HG03558 (cell line): ENCODE measurements around the gene GLOD5.

ENCODE experiments used
- ATAC-seq: cut with Tn5 transposase; IDR thresholded peaks from one replicate; pipeline ENCODE4 v1.9.1; 2021; ENCODE audit warnings: moderate number of reproducible peaks; ENCODE audit not compliant: unreplicated experiment; ENCODE audit errors: extremely low read depth

Gene GLOD5

DNA sequence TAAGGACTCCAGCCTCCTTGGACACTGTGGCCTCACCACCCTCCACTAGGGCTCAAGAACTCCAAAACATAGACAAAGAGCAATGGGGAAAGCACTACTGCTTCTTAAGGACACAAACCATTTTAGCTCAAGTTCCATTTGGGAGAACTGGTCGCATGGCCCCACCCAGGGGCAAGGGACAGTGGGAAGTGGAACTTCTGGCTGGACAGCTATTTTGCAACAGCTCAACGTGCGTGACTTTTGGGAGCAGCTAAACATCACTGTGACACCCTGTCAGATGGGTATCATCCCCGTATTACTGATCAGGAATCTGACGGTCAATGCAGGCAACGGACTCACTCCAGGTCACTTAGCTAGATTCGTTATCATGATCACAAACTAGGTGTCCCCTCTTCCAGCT, 9.0 kb upstream of the GLOD5 start:
- no peak for ATAC-seq

DNA sequence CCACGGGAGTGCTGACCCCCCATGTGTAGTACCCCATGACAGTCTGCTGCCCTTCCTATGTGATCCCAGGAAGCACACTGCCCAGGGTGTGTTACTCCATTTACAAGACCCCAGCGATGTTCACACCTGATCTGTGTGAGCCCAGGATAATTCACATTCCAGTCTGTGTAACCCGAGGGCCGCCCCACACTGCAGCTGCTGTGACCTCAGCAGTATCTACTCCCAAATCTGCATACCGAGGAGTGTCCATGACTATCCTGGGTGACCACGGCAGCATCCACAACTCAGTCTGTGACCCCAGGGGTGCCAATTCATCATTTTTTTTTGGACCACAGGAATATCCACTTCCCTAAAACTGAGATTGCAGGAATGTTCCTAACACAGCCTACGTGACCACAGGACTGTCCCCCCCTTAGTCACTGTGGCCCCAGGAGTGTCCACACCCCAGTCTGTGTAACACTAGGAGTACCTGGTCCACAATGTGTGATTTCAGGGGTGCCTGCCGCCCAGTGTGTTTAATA, 7.8 kb upstream of the GLOD5 start:
- ATAC-seq = no peak

DNA sequence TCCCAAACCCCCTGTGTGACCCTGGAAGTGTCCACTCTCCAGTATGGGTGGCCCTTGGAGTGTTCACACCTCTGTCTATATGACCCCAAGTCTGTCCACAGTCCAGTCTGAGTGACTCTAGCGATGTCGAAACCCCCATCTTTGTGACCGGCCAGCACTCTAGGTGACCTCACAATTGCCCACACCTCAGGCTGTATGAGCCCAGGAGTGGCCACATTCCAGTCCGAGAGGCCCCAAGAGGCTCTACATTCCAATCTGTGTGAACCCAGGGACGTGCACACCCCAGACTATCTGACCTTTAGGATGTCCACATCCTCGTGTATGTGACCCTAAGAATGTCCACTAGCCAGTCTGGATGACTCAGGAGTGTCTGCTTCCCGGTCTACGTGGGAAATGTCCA, 7.3 kb upstream of the GLOD5 start:
- ATAC-seq = no peak

DNA sequence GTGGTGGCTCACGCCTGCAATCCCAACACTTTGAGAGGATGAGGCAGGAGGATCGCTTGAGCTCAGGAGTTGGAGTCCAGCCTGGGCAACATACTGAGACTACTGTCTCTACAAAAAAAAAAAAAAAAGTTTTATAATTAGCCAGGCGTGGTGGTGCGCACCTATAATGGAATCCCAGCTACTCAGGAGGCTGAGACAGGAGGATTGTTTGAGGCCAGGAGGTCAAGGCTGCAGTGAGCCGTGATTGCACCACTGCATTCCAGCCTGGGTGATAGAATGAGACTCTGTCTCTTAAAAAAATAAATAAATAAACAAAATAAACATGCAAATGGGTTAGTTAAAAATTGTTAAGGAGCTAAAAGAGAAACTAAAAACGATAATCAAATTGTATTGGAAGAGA, 7.7 kb downstream of the GLOD5 start:
- no peak for ATAC-seq

DNA sequence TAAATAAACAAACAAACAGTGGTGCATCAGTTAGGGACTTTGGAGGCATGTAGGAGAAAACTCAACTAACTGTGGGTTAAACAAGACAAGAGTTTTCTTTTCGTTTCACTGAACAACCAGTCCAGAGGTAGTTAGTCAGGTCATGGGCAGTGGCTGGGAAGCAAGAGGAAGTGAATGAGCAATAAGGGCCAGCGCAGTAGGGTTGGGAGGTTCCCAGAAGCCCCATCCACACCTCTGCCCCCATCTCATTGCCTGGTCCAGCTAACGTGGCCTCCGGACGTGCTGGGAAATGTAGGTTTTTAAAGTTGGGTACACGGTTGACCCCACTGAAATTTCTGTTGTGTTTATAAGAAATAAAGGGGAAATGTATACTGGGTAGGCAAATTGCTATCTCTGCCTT, 8.7 kb downstream of the GLOD5 start:
- ATAC-seq = no peak

DNA sequence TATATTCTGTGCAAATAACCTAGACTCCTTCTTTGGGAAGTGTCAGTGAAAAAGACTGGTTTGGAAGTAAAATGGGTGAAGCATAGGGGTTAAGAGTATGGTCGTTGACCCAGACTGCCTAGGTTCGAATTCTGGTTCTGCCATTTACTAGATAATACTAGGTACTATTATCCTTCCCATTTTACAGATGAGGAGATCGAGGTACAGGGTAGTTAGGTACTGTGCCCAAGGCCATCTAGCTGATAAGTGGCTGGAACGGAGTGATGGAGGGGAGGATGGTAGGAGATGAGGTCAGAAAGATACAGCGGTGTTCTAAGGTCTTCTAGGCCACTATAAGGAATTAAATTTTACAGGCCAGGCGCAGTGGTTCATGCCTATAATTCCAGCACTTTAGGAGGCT, 11.1 kb downstream of the GLOD5 start:
- no peak for ATAC-seq

DNA sequence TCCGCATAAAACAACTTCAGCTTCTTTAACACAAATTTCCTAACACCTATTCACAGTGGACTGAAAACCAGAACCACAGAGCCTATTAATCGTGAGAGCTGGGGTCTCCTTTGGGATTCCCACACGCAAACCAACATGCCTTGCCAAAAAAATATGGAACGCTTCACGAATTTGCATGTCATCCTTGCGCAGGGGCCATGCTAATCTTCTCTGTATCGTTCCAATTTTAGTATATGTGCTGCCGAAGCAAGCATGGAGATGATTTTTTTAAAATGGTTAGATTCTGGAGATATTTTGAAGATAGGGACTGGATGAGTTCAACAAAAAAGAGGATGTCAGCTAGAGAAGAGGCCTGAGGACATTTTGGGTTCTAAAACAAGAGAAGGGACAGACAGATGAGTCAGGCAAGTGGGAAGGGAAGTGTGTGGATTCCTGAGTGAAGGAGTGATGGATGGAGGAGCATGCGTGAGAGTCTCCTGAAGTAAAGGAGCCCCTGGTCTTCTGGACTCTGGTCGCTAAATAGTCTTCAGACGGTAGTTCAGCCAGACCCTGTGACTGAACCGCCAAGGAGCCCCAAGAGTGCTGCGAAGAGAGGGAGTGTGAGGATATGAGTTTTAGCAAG, 15.4 kb downstream of the GLOD5 start:
- ATAC-seq = no peak

DNA sequence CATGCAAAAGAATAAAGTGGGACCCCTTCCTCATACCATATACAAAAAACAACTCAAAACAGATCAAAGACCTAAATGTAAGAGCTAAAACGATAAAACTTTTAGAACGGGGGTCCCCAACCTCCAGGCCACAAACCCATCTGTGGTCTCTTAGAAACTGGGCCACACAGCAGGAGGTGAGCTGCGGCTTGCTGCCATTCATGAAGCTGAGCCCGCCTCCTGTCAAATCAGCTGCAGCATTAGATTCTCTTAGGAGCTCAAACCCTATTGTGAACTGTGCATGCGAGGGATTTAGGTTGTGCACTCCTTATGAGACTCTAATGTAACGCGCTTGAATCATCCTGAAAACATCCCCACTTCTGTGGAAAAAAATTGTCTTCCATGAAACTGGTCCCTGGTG, 17.9 kb downstream of the GLOD5 start:
- ATAC-seq = no peak

DNA sequence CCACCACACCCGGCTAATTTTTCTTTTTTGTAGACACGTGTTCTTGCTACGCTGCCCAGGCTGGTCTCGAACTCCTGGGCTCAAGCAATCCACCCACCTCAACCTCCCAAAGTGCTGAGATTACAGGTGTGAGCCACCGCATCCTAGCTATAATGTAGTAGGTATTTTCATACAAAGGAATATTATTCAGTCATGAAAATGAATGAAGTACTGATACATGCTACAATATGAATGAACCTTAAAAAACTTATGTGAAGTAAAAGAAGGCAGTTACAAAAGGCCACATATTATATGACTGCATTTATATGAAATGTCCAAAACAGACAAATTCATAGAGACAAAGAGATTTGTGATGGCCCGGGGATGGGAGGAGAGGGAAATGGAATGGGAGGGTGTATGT, 20.2 kb downstream of the GLOD5 start:
- no peak for ATAC-seq

DNA sequence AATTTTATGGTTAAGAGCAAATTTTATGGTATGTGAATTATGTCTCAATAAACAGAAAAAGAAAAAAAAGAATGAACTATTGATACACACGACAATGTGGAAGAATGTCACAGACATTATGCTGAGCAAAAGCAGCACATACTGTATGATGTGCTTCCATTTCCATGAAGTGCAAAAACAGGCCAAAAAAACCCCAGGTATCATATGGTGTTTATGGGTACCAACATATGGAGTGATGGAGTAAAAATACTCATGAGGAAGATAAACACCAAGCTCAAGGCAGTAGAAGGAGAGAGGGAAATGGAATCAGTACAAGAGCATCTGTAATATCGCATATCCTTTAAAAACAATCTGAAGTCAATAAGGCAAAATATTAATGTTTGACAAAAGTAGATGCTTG, 20.7 kb downstream of the GLOD5 start:
- no peak for ATAC-seq

DNA sequence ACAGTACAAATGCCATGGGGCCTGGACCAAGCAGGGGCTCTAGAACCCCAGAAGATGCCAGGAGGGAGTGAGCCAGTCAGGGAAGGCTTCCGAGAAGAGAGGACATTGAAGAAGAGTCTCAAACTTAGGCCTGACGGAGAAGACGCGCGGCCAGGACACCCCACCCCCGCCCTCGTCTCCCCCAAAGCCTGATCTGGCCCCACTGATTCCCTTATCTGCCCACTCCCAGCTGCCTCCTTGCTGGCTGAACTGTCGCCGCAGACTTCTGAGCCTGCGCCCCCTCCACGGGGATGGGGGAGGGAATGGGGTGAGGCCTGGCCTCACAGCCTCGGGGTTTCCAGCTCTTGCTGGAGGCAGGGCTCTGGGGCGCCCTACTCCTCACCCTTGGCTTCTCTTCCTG, 21.2 kb downstream of the GLOD5 start:
- no peak for ATAC-seq

DNA sequence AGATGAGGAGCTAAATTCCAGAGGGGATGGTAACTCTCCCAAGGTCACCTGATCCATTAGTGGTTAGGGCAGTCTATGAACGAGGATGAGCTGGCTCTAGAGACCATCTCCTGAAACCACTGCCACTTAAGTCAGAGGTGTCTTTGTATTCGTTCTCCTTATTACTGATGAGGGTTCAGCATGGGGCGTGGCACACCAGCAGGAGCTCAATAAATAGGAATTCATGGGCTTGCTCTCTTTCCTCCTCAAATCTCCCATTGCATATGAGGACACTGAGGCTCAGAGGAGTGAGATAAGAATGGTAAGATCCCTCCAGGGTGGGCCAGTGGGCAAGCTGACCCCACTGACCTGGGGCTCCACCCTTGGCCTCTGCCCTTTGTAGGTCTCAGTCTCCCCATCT, 23.2 kb downstream of the GLOD5 start:
- no peak for ATAC-seq

DNA sequence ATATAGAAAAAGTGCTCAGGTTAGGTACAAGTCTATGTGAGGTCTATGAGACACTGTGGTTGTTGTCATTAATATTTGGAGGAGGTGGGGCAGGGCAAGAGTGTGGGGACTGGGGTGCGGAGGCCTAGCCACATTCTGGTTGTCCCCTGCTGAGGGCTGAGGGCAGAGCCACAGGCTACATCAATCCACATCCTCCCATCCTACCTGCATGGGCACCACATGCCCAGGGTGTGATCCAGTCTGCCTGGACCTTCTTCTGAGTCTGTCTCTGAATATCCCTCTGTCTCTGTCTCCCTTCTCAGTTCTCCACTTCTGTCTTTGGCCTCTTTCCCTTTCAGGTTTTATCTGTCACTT, 23.6 kb downstream of the GLOD5 start:
- ATAC-seq = no peak

DNA sequence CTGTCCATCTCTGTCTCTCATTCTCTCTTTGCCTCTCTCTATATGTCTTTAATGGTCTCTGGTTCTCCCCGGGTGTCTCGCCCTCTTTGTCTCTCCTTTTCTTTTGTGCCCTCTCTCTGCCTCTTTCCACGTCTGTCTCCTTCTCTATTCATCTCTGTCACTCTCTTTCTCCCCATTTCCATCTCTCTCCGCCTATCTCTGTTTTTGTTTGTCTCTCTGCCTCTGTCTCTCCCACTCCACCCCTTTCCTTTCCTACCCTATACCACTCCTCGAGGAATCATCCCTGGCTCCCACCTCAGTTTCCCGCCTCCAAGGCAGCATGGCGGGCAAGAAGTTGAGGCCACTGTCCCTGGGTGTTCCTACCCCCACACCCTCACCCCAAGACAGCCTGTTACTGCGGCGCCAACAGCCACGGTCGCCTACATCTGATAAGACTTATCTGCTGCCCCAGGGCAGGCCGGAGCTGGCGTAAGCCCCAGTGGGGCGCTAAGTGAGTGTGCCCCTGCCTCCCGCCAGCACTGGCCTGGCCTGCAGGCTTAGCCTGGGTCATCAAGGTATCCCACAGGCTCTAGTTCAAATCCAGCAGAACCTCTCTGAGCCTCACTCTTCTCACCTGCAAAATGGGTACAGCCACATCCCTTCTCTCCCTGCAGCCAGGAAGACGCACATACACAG, 24.1 kb downstream of the GLOD5 start:
- ATAC-seq = no peak

DNA sequence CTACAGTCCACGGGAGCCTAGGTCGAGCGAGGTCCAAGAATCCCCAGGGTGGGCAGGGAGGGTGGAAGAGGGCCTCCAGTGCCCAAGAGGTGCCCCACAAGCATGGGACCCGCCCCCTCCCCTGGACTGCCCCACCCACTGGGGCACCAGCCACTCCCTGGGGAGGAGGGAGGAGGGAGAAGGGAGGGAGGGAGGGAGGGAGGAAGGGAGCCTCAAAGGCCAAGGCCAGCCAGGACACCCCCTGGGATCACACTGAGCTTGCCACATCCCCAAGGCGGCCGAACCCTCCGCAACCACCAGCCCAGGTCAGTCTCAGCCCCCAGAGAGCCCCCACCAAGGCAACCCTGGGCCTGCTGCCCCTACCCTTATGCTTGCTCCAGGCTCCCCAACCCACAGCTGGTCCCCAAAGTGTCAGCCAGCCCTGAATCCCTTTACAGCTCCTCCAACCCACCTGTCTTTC, 24.8 kb downstream of the GLOD5 start, which contains the start of gene GATA1:
Gene GATA1, plus strand, starts transcription at position 250 of the 460 bp plus-strand sequence. CDS start 4,520 bp downstream, outside the sequence.
- ATAC-seq = no peak

DNA sequence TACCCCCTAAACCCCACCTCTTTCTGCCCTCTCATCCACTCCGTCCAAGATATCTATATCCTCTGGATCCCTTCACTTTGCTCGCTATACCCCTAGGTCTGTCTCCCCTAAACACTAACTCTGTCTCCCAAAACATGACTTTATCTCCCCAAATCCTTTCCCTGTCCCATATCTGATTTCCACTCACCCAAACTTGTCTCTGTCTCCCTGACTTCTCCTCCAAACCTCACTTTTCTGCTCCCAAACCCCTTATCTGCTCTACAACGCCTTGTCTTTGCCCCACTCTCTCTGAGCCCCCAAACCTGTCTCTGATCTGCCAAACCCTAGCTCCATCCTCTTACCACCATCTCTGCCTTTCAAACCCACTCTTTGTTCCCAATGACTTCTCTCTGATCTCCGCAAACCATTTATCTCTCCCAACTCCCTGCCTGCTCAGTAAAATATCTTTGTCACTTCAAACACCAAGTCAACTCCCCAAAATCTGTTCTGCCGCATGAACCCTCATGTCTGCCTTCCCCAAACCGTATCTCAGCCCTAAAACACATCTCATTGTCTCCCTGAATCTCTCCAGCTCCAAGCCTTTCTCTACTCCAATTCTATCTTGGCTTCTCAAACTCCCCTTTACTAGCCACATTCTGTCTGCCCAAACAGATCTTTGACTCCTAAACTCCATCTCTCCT, 25.4 kb downstream of the GLOD5 start:
- ATAC-seq = no peak

DNA sequence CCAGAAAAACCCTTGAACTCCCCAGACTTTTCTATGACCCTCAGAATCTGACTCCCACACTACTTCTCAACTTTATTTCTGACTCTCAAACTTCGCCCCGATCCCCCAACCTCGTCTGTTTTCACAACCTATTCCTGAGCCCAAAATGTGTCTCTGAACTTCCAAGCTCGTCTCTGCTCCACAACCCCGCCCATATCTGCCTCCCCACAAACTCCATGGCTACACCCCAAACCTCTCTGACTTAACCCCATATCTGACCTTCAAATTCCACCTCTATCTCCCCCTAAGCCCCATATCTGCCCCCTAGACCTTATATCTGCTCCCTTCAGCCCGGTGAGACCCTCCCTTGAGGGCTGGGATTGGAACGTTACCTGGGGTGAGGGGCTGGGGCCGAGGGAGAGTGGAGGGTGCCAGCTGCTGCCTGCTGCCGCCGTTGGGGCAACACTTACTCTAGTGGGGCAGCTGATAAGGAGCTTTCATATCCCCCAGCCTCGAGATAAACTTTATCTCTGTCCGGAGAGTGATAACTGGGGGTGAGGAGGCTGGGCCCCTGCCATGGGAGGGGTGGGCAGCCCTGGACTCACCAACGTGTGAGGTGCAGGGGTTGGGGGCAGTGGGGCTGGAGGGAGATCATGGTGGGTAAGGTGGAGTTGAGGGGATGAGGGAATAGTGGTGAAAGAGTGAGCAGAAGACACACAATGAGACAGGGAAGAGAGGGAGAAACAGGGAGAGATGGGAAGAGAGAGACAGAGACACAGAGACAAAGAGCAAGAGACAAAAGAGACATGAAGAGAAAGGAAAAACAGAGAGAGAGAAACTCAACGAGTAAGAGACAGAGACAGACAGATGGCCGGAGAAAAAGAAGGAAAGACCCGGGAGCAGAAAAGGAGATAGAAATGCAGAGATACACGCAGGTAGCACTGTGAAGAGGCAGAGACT, 26.2 kb downstream of the GLOD5 start:
- no peak for ATAC-seq

DNA sequence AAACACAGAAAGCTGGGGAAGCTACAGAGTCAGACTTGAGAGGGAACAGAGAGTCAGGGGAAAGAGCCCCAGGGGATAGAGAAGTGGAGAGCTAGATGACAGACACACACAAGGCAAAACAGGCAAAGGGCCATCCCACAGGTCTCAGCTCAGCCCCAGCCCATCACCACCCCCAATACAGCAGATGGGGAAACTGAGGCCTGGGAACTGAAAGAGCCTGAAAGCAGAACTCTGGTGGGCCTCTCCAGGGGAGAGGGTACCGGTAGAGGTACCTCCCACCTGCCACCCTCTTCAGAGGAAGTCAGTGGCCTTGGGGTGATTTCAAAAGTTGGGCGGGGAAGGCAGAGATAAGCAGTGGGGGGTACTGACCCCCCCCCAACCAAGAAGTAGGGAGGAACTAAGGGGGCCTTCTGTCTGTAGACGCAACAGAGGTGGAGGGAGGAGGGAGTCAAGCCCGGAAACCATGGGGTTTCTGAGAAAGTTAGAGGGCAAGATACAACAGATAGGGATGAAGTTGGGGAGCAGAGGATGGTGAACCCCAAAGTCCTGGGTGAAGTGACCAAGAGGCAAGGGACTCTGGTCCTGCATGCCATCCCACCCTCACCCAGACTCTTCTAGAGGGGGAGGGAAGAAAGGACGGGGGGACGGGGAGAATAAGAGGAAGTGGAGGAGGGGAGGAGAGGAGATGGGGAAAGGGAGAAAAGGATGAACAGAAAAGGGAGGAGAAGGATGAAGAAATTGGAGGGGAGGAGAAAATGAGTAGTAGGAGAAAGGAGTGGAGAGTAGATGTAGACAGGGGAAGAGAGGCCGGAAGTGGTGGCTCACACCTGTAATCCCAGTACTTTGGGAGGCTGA, 28.0 kb downstream of the GLOD5 start:
- no peak for ATAC-seq

DNA sequence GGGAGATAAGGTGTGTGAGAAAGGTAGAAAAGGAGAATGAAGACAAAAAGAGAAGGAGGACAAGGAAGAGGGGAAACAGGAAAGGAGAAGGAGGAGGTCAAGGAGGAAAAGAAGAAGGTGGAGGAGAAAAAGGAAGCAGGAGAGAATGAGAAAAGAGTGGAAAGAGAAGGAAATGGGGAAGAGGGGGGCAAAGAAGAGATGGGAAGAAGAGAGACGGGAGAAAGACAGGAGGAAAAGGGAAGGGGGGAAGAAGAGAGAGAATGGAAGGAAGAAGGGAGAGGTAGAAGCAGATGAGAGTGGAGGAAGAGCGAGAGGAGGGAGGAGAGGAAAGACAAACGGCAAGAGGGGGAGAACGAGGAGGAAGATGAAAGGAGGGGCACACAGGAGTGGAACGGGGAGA, 28.9 kb downstream of the GLOD5 start:
- ATAC-seq = no peak
